Tracheal epithelial cell (primary cell): ENCODE measurements around the gene MAGEC3. TPM values are rescaled to one million over a fixed set of nuclear protein-coding genes. Genes with fewer than 3 reads are reported as not detected.

Experiments
- total RNA-seq: library from RNA; depleted of rRNA; stranded (reverse); fragments of >200 nt; gene quantifications from 2 replicates; pipeline ENCODE4 v1.2.1, GENCODE V29; 2014

The MAGEC3 gene
- not detected in 2 replicates for total RNA-seq

DNA sequence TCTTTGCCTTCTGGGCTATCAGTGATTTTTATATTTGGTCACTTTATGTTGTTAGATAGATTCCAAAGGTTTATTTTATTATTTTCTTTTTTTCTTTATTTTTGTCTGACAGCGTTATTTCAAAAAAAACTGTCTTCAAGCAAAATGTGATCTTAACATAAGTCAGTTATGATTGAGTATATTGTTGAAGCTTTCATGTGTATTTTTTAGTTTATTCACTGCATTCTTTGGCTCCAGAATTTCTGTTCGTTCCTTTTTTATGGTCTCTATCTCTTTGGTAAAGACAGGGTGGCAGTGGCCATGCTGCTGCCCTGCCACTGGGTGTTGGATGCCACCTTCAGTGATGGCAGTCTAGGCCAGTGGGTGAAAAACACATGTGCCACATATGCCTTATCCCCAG, at the start of gene MAGEC3:
Gene MAGEC3, plus strand, starts transcription at position 301 of the 400 bp plus-strand sequence. Its CDS starts 0 bp downstream, at position 301.

DNA sequence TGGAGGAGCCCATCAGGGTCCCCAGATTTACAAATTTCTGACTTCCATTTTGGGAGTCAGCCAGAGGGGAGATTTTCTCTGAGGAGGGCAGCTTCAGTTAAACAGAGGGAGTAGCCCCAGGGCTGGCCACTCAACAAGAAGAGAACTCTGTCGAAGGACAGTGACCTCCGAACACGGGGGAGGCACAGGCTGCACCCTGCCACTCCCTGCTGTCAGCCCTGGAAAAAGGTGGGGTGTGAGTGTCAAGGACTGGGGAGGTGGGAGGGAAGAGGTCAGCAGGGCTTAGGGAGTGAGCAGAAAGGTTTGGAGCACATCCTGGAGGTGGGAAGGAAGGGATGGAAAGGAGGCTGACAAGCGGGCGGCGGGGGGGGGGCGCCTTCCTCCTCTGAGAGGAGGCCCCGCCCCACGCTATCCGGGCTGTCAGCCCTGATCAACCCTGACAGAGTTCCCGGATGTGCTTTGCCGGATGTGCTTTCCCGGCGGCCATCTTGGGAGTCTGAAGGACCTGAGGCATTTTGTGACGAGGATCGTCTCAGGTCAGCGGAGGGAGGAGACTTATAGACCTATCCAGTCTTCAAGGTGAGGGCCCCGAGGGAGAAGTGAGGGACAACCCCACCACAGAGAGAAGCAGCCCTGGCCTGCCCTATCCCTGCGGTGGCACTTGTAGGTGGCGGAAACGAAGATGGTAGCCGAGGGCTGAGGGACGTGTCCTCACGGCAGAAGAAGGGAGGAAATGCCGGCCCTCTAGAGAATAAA, 65.5 kb downstream of the MAGEC3 start, which contains the start of gene MAGEC1:
Gene MAGEC1, plus strand, starts transcription at position 495 of the 756 bp plus-strand sequence. CDS start 1,179 bp downstream, outside the sequence.

Other genes starting within 250 kb of the MAGEC3 start
- not detected in 2 replicates for gene SPANXA2, start 248.6 kb upstream of the MAGEC3 start, total RNA-seq
- not detected in 2 replicates for gene SPANXD, start 139.6 kb upstream of the MAGEC3 start, total RNA-seq
- gene MAGEC1, start 65.6 kb downstream of the MAGEC3 start, total RNA-seq: not detected in 2 replicates